Fibroblast of lung (primary cell): ENCODE measurements around the gene RNF180. TPM values are rescaled to one million over a fixed set of nuclear protein-coding genes. Genes with fewer than 3 reads are reported as not detected.

Experiments
- DNase-seq, 2 donors: peaks; one replicate each; pipeline versions ENCODE4 v3.0.0 to v3.0.0-alpha.2; 2010; ENCODE audit warnings: low read depth in 2 of 2
- H2AFZ ChIP-seq: 2 replicates; pipeline ENCODE4 v1.5.1; 2012; ENCODE audit warnings: low read length, control low read depth, inconsistent platforms
- H3K27ac ChIP-seq: 2 replicates; pipeline ENCODE4 v1.5.1; 2011; ENCODE audit warnings: low read length, control low read depth; ENCODE audit not compliant: insufficient read depth
- H3K27me3 ChIP-seq: 2 replicates; pipeline ENCODE4 v1.5.1; 2011; ENCODE audit warnings: mild to moderate bottlenecking, low read length; ENCODE audit not compliant: control insufficient read depth, insufficient read depth
- H3K36me3 ChIP-seq: 2 replicates; pipeline ENCODE4 v1.5.1; 2011; ENCODE audit warnings: low read length; ENCODE audit not compliant: control insufficient read depth, insufficient read depth
- H3K4me1 ChIP-seq: 2 replicates; pipeline ENCODE4 v1.5.1; 2011; ENCODE audit warnings: low read length; ENCODE audit not compliant: control insufficient read depth, insufficient read depth; ENCODE audit errors: extremely low read depth
- H3K4me2 ChIP-seq: 2 replicates; pipeline ENCODE4 v1.5.1; 2011; ENCODE audit warnings: low read length, control low read depth; ENCODE audit not compliant: insufficient read depth; ENCODE audit errors: extremely low read depth
- H3K4me3 ChIP-seq, 4 experiments: fragments of 200-600 bp in 1 of 4; sonication (generic) in 1 of 4; replicated peaks in 1 of 4; 2 replicates each; pipeline ENCODE4 v1.5.1; 2011 to 2016; ENCODE audit warnings: low read length in 4 of 4, low read depth in 3 of 4, mild to moderate bottlenecking in 3 of 4, control low read depth in 2 of 4, inconsistent platforms in 1 of 4, mixed read lengths in 1 of 4; ENCODE audit not compliant: insufficient read depth in 1 of 4; ENCODE audit errors: control extremely low read depth in 1 of 4
- H3K79me2 ChIP-seq: 2 replicates; pipeline ENCODE4 v1.5.1; 2012; ENCODE audit warnings: mild to moderate bottlenecking, low read length, inconsistent platforms; ENCODE audit not compliant: control insufficient read depth, insufficient read depth
- H3K9ac ChIP-seq: 2 replicates; pipeline ENCODE4 v1.5.1; 2011; ENCODE audit warnings: mild to moderate bottlenecking, low read length, control low read depth; ENCODE audit not compliant: insufficient read depth
- H3K9me3 ChIP-seq: 2 replicates; pipeline ENCODE4 v1.5.1; 2012; ENCODE audit warnings: low read depth, low read length; ENCODE audit not compliant: control insufficient read depth, insufficient read depth
- H4K20me1 ChIP-seq: 2 replicates; pipeline ENCODE4 v1.5.1; 2011; ENCODE audit warnings: low read length; ENCODE audit not compliant: control insufficient read depth, insufficient read depth; ENCODE audit errors: extremely low read depth
- CTCF ChIP-seq, 2 donors: IDR thresholded peaks in 1 of 2; conservative IDR thresholded peaks in 1 of 2; 1 replicate in 1 of 2; 2 replicates in 1 of 2; pipeline ENCODE4 v1.5.1; 2011 to 2012; ENCODE audit warnings: low read length in 2 of 2, control low read depth in 1 of 2, inconsistent platforms in 1 of 2, low read depth in 1 of 2, mild to moderate bottlenecking in 1 of 2
- EZH2 ChIP-seq: IDR thresholded peaks from 2 replicates; pipeline ENCODE4 v1.5.1; 2012; ENCODE audit warnings: low read length, control low read depth, mild to moderate bottlenecking; ENCODE audit errors: missing control alignments
- polyA plus RNA-seq, 2 donors: library from polyadenylated mRNA; depleted of rRNA in 1 of 2; stranded (reverse) in 1 of 2; unstranded in 1 of 2; fragments of >200 nt; gene quantifications; 2 replicates each; pipeline ENCODE4 v1.2.1, GENCODE V29; 2011 to 2012; ENCODE audit warnings: missing spikeins in 1 of 2
- total RNA-seq: library from RNA; depleted of rRNA; stranded (reverse); fragments of >200 nt; gene quantifications from 2 replicates; pipeline ENCODE4 v1.2.1, GENCODE V29; 2014

RNF180 gene
- total and polyA plus RNA-seq, 2 donors (not counting 1 experiment from before 2014, with no cell fraction given), result 2.3 to 2.6 TPM

DNA sequence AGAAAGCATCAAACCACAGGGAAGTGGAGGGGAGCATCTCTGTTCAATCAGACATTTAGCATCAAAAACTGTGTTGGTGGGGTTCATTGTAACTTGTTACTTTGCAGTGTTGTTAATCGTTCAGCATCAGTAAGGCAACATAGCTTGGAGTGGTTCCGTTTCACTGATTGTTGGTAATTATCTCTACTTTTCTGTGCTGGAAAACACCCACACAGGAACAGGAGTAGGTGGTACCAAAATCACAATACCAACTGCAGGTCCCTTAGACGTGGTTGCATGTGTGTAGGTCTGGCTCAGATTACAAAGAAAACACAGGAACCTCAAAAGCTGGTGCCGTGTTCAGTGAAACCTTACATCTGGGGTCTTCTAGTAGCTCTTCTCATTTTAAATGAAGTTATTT, 146.8 kb downstream of the RNF180 start:
- Histone ChIP-seq H3K4me2 (no peak overlapping the region), H4K20me1 (no peaks in the 10 kb centered on the region), H3K9ac (no peak overlapping the region), H3K4me1 (no peaks in the 10 kb centered on the region), H3K79me2 (no peaks in the 10 kb centered on the region), H3K27me3 (no peaks in the 10 kb centered on the region), H2AFZ (no peak overlapping the region), H3K27ac (no peak overlapping the region), H3K9me3 (no peaks in the 10 kb centered on the region), H3K36me3 (no peaks in the 10 kb centered on the region), H3K4me3 (no peak overlapping the region)
- DNase-seq, result no peak
- TF ChIP-seq CTCF (conservative IDR thresholded peaks at IDR 0.05 in 1 of 2, IDR thresholded peaks at IDR 0.05 in 1 of 2; ENCODE audit: low read depth in 1 of 2, low read length in 2 of 2) (no peak), EZH2 (no peak)

DNA sequence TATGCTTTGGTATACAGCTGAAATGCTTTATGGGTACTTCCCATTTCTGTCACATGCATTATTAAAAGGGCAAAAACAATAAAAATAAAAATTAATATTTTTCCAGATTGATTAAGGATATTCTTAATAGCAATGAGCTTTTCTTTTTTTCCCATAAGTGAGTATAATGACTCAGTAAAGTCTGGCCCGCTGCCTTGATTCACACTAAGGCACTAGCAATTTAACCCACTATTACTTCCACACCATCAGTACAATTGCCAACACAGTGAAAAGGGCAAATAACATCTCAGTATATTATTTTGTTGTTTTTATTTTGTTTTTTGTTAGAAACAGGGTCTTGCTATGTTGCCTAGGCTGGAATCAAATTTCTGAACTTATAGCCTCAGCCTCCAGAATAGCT, 150.1 kb downstream of the RNF180 start:
- no peaks in the 10 kb centered on the region for H3K4me1 ChIP-seq
- H3K79me2 ChIP-seq, result no peaks in the 10 kb centered on the region
- DNase-seq, result peak; percentile 4 to 44
- no peaks in the 10 kb centered on the region for H4K20me1 ChIP-seq
- H2AFZ ChIP-seq, result no peak overlapping the region
- no peak overlapping the region for H3K4me2 ChIP-seq
- no peak overlapping the region for H3K27ac ChIP-seq
- TF ChIP-seq EZH2, result no peak
- TF ChIP-seq CTCF (conservative IDR thresholded peaks at IDR 0.05 in 1 of 2, IDR thresholded peaks at IDR 0.05 in 1 of 2; ENCODE audit: low read depth in 1 of 2, low read length in 2 of 2), result no peak
- H3K27me3 ChIP-seq, result no peaks in the 10 kb centered on the region
- no peaks in the 10 kb centered on the region for H3K36me3 ChIP-seq
- no peak overlapping the region for H3K9ac ChIP-seq
- H3K9me3 ChIP-seq, result no peaks in the 10 kb centered on the region
- H3K4me3 ChIP-seq, result no peak overlapping the region

- TF ChIP-seq CTCF (conservative IDR thresholded peaks at IDR 0.05 in 1 of 2, IDR thresholded peaks at IDR 0.05 in 1 of 2; ENCODE audit: low read depth in 1 of 2, low read length in 2 of 2) (no peak), EZH2 (no peak)
- Histone ChIP-seq H3K9ac (no peak overlapping the region), H3K4me2 (no peak overlapping the region), H3K27me3 (no peaks in the 10 kb centered on the region), H3K27ac (no peak overlapping the region), H4K20me1 (no peaks in the 10 kb centered on the region), H2AFZ (no peak overlapping the region), H3K36me3 (no peaks in the 10 kb centered on the region), H3K9me3 (no peaks in the 10 kb centered on the region), H3K4me1 (no peaks in the 10 kb centered on the region), H3K4me3 (no peak overlapping the region), H3K79me2 (no peaks in the 10 kb centered on the region)
- peak in 1 of 2 donors; percentile 19 for DNase-seq
Measured at GRCh38 chr5:64318175-64318574, 152.5 kb downstream of the RNF180 start.
